ENCODE measurements around the gene FAM131A. TPM values are rescaled to one million over a fixed set of nuclear protein-coding genes. Genes with fewer than 3 reads are reported as not detected.

The FAM131A gene
- total RNA-seq, 4 donors from 2014 or later, result 19.2 to 35.1 (median 22.5) TPM

DNA sequence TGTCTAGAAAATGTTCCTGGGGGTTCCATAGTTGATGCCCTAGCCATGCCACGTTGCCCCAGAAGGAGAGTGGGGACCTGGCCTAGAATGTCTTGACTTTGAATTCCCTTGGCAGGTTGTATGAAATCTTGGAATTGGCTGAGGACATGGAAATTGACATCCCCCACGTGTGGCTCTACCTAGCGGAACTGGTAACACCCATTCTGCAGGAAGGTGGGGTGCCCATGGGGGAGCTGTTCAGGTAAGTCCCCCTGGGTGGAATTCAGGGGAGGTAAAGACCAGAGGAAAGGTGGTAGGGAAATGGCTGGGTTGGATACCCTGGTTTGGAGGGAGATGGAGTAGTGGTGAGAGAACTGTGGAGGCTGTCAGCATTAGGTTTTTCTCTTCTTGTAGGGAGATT is 8.9 kb upstream of the FAM131A start:
- intact Hi-C loops (cut with DNase I), result no loop called here
- TF ChIP-seq, protein P1, sequence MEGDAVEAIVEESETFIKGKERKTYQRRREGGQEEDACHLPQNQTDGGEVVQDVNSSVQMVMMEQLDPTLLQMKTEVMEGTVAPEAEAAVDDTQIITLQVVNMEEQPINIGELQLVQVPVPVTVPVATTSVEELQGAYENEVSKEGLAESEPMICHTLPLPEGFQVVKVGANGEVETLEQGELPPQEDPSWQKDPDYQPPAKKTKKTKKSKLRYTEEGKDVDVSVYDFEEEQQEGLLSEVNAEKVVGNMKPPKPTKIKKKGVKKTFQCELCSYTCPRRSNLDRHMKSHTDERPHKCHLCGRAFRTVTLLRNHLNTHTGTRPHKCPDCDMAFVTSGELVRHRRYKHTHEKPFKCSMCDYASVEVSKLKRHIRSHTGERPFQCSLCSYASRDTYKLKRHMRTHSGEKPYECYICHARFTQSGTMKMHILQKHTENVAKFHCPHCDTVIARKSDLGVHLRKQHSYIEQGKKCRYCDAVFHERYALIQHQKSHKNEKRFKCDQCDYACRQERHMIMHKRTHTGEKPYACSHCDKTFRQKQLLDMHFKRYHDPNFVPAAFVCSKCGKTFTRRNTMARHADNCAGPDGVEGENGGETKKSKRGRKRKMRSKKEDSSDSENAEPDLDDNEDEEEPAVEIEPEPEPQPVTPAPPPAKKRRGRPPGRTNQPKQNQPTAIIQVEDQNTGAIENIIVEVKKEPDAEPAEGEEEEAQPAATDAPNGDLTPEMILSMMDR (IDR thresholded peaks at IDR 0.05), result no peak
- no peak for TF ChIP-seq POLR2A (IDR thresholded peaks at IDR 0.05)
- Histone ChIP-seq H3K4me1 (no peaks in the 10 kb centered on the region), H3K27me3 (no peaks in the 10 kb centered on the region), H3K27ac (no peak overlapping the region), H3K36me3 (peaks cover 98 to 100% of the 10 kb centered on the region in 2 donors), H3K9me3 (no peaks in the 10 kb centered on the region), H3K4me3 (replicated peaks in 1 of 3) (no peak overlapping the region)
- WGBS, 2 donors, result 46 to 54% methylated on average over 3 of the region's 3 CpGs
- DNase-seq, result no peak

DNA sequence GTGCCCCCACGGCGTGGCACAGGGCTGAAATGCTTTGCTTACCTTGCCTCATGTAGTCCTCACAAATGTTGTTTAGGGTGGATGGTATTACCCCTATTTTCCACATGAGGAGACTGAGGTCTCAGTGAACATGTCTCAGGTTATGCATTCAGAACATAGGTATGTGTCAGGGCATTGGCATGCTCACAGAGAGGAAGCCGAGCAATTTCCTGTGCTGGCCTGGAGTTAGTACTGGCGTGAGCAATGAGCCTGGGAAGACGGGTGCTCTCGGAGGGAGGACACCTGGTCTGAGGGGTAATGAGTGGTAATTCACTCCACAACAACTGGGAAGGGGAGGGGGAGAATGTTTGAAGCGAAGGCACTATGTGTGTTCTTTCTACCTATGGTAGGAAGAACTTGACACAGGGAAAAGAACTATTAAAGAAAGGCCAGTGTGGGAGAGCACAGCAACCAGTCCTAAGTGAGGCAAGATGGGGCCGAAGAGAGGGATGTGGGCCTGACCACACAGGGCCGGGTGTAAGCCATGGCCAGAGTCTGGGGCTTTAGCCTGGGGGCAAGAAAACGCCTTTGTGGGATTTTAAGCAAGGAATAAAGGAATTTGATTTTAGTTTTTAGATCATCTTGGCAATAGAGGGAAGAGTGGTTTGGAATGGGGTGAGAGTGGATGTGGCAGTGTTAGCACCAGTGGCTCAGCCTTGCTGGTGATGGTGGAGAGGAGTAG is 4.9 kb upstream of the FAM131A start:
- H3K9me3 ChIP-seq, result no peaks in the 10 kb centered on the region
- no peak overlapping the region for H3K4me3 ChIP-seq (replicated peaks in 1 of 3)
- no peaks in the 10 kb centered on the region for H3K27me3 ChIP-seq
- peaks cover 13% of the 10 kb centered on the region in 2 donors for H3K4me1 ChIP-seq
- no peak for DNase-seq
- TF ChIP-seq, protein P1 (IDR thresholded peaks at IDR 0.05), result no peak
- no peak for TF ChIP-seq POLR2A (IDR thresholded peaks at IDR 0.05)
- WGBS, 2 donors, result 87 to 89% methylated on average over 10 of the region's 10 CpGs
- peaks cover 73 to 77% of the 10 kb centered on the region in 2 donors for H3K36me3 ChIP-seq
- H3K27ac ChIP-seq, result peak overlapping the region in 1 of 3 donors; percentile 35
- intact Hi-C loops (cut with DNase I), result no loop called here

DNA sequence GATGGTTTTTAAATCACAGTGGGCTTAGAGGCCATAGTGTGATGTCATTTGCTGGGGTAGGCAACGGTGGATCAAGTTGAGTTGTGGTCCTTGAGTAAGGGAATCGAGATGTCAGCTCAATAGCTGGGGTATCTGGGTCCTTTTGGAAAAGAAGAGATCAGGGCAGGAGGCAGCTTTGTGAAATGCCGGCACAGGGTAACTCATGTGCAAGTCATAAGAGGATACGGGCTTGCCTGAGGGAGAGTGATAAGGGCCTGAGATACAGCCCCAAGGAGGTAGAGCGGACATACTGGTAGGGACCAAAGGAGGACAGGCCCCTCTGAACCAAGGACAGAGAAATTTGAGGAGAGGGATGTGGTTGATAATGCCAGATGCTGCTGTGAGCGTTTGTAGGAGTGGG is 4.2 kb upstream of the FAM131A start:
- H3K27ac ChIP-seq, result no peak overlapping the region
- no peaks in the 10 kb centered on the region for H3K27me3 ChIP-seq
- TF ChIP-seq, protein P1 (IDR thresholded peaks at IDR 0.05), result no peak
- no peak for TF ChIP-seq POLR2A (IDR thresholded peaks at IDR 0.05)
- DNase-seq, result no peak
- H3K4me1 ChIP-seq, result peaks cover 19% of the 10 kb centered on the region in 2 donors
- 86 to 89% methylated on average over 6 of the region's 6 CpGs for WGBS, 2 donors
- H3K9me3 ChIP-seq, result no peaks in the 10 kb centered on the region
- H3K36me3 ChIP-seq, result peaks cover 66 to 70% of the 10 kb centered on the region in 2 donors
- intact Hi-C loops (cut with DNase I), result no loop called here
- no peak overlapping the region for H3K4me3 ChIP-seq (replicated peaks in 1 of 3)

DNA sequence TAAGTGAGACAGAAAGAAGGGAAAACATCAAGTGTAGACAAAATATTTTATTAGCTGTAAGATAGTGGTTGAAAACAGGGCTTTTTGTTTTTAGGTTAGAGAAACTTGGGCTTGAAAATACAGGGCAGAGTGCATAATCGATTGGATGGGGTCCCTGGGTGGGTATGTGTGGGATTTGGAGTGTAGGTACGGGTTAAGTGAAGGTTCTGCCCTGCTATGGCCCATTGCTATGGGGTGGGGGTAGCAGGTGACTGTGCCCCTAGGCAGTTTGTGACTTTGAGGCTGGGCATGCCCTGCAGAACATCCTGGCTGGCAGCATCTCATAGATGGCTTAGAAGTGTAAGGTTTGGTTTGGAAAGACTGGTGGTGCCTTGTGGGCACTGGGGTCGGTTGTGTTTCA is 3.7 kb upstream of the FAM131A start:
- Histone ChIP-seq H3K27me3 (no peaks in the 10 kb centered on the region), H3K4me3 (replicated peaks in 1 of 3) (no peak overlapping the region), H3K9me3 (no peaks in the 10 kb centered on the region), H3K27ac (no peak overlapping the region), H3K4me1 (peaks cover 19 to 20% of the 10 kb centered on the region in 2 donors), H3K36me3 (peaks cover 61 to 65% of the 10 kb centered on the region in 2 donors)
- 82 to 87% methylated on average over 3 of the region's 3 CpGs for WGBS, 2 donors
- TF ChIP-seq, protein P1 (IDR thresholded peaks at IDR 0.05), result no peak
- no peak for TF ChIP-seq POLR2A (IDR thresholded peaks at IDR 0.05)
- intact Hi-C loops (cut with DNase I), result no loop called here
- DNase-seq, result no peak

DNA sequence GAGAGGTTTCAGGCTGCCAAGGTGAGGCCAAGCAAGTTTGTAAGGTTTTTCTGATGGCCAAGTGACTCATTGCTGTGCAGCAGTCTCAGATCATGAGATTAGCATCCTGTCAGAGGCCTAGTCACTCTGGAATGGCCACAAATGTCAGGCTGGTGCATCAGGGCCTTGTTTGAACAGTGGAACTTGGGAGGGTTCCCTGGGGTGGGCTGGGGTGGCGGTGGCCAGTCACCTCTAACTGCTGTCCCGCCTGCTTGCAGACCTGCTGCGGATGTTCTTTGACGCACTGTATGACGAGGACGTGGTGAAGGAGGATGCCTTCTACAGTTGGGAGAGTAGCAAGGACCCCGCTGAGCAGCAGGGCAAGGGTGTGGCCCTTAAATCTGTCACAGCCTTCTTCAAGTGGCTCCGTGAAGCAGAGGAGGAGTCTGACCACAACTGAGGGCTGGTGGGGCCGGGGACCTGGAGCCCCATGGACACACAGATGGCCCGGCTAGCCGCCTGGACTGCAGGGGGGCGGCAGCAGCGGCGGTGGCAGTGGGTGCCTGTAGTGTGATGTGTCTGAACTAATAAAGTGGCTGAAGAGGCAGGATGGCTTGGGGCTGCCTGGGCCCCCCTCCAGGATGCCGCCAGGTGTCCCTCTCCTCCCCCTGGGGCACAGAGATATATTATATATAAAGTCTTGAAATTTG is 2.8 kb upstream of the FAM131A start:
- intact Hi-C loops (cut with DNase I), result no loop called here
- DNase-seq, result peak in 1 of 2 donors; percentile 8
- peaks cover 52 to 56% of the 10 kb centered on the region in 2 donors for H3K36me3 ChIP-seq
- H3K9me3 ChIP-seq, result no peaks in the 10 kb centered on the region
- H3K4me1 ChIP-seq, result peaks cover 24 to 25% of the 10 kb centered on the region in 2 donors
- H3K27ac ChIP-seq, result peak overlapping the region in 2 of 3 donors; percentile 91 to 96
- TF ChIP-seq POLR2A (IDR thresholded peaks at IDR 0.05), result no peak
- TF ChIP-seq, protein P1 (IDR thresholded peaks at IDR 0.05), result no peak
- no peak overlapping the region for H3K4me3 ChIP-seq (replicated peaks in 1 of 3)
- no peaks in the 10 kb centered on the region for H3K27me3 ChIP-seq
- WGBS, 2 donors, result 87 to 92% methylated on average over 15 of the region's 15 CpGs

All from thyroid gland (tissue), 4 donors.